Trophoblast cell (in vitro differentiated cells and primary cell): Measurements from ENCODE around the gene PPP2R2C.
A peak's percentile ranks its signal among the peaks of the same experiment; 100 is the strongest.

Source experiments
- DNase-seq, 2 donors: peaks; one replicate each; pipeline ENCODE4 v3.0.0-alpha.2; 2016
- H2AFZ ChIP-seq: 2 replicates; pipeline ENCODE4 v1.6.1; 2013; ENCODE audit warnings: low read length, moderate library complexity, mild to moderate bottlenecking; ENCODE audit not compliant: insufficient read depth, poor library complexity
- H2AK5ac ChIP-seq: 2 replicates; pipeline ENCODE4 v1.6.1; 2013; ENCODE audit warnings: mild to moderate bottlenecking, low read length
- H2BK120ac ChIP-seq: 2 replicates; pipeline ENCODE4 v1.6.1; 2013; ENCODE audit warnings: low read length, mild to moderate bottlenecking, moderate library complexity; ENCODE audit not compliant: insufficient read depth, poor library complexity
- H2BK12ac ChIP-seq: 2 replicates; pipeline ENCODE4 v1.6.1; 2013; ENCODE audit warnings: mild to moderate bottlenecking, low read length, moderate library complexity
- H2BK5ac ChIP-seq: 2 replicates; pipeline ENCODE4 v1.6.1; 2013; ENCODE audit warnings: low read length, low read depth, moderate library complexity, mild to moderate bottlenecking; ENCODE audit not compliant: poor library complexity
- H3K14ac ChIP-seq: 2 replicates; pipeline ENCODE4 v1.6.1; 2013; ENCODE audit warnings: mild to moderate bottlenecking, low read length
- H3K18ac ChIP-seq: 2 replicates; pipeline ENCODE4 v1.6.1; 2013; ENCODE audit warnings: mild to moderate bottlenecking, low read length
- H3K23ac ChIP-seq: 2 replicates; pipeline ENCODE4 v1.6.1; 2013; ENCODE audit warnings: low read length
- H3K27ac ChIP-seq: 2 replicates; pipeline ENCODE4 v1.5.1; 2013; ENCODE audit warnings: low read depth, mild to moderate bottlenecking, inconsistent platforms, low read length, moderate library complexity
- H3K27me3 ChIP-seq: 2 replicates; pipeline ENCODE4 v1.6.1; 2013; ENCODE audit warnings: inconsistent platforms, mild to moderate bottlenecking, low read length, moderate library complexity; ENCODE audit not compliant: insufficient read depth
- H3K36me3 ChIP-seq, 2 experiments: 1 replicate in 1 of 2; 2 replicates in 1 of 2; pipeline ENCODE4 v1.6.1; 2013; ENCODE audit warnings: low read length in 2 of 2, mild to moderate bottlenecking in 2 of 2, moderate library complexity in 1 of 2; ENCODE audit not compliant: insufficient read depth in 2 of 2, control insufficient read depth in 1 of 2
- H3K4ac ChIP-seq: 2 replicates; pipeline ENCODE4 v1.6.1; 2013; ENCODE audit warnings: low read depth, mild to moderate bottlenecking, low read length, moderate library complexity
- H3K4me1 ChIP-seq, 2 experiments: 1 replicate in 1 of 2; 2 replicates in 1 of 2; pipeline ENCODE4 v1.6.1; 2013; ENCODE audit warnings: low read length in 2 of 2, mild to moderate bottlenecking in 2 of 2, moderate library complexity in 1 of 2; ENCODE audit not compliant: insufficient read depth in 2 of 2, control insufficient read depth in 1 of 2
- H3K4me2 ChIP-seq: 2 replicates; pipeline ENCODE4 v1.6.1; 2013; ENCODE audit warnings: inconsistent platforms, mild to moderate bottlenecking, low read length, moderate library complexity
- H3K4me3 ChIP-seq: 2 replicates; pipeline ENCODE4 v1.5.1; 2013; ENCODE audit warnings: mild to moderate bottlenecking, low read depth, low read length, inconsistent platforms
- H3K79me1 ChIP-seq: one replicate; pipeline ENCODE4 v1.6.1; 2013; ENCODE audit warnings: low read length
- H3K79me2 ChIP-seq: 2 replicates; pipeline ENCODE4 v1.6.1; 2013; ENCODE audit warnings: low read length, mild to moderate bottlenecking; ENCODE audit not compliant: control insufficient read depth, insufficient read depth, poor library complexity
- H3K9ac ChIP-seq: 2 replicates; pipeline ENCODE4 v1.6.1; 2013; ENCODE audit warnings: mild to moderate bottlenecking, low read length
- H3K9me3 ChIP-seq: 2 replicates; pipeline ENCODE4 v1.6.1; 2013; ENCODE audit warnings: low read depth, mild to moderate bottlenecking, control low read depth, inconsistent platforms, low read length; ENCODE audit not compliant: insufficient read depth
- H4K12ac ChIP-seq: 2 replicates; pipeline ENCODE4 v1.6.1; 2013; ENCODE audit warnings: low read depth, mild to moderate bottlenecking, low read length, moderate library complexity
- H4K8ac ChIP-seq: 2 replicates; pipeline ENCODE4 v1.6.1; 2013; ENCODE audit warnings: low read depth, mild to moderate bottlenecking, low read length, moderate library complexity
- H4K91ac ChIP-seq: one replicate; pipeline ENCODE4 v1.6.1; 2013; ENCODE audit warnings: low read depth, mild to moderate bottlenecking, low read length, moderate library complexity
- WGBS: extraction: QIAGEN DNeasy Blood & Tissue Kit; methylation state at CpG from one replicate; pipeline ENCODE4 v1.1.7; 2013; ENCODE audit warnings: missing lambda C conversion rate; ENCODE audit not compliant: insufficient read length, insufficient coverage; ENCODE audit errors: extremely low coverage; 5-methylcytosine and 5-hydroxymethylcytosine counted together

PPP2R2C gene

DNA sequence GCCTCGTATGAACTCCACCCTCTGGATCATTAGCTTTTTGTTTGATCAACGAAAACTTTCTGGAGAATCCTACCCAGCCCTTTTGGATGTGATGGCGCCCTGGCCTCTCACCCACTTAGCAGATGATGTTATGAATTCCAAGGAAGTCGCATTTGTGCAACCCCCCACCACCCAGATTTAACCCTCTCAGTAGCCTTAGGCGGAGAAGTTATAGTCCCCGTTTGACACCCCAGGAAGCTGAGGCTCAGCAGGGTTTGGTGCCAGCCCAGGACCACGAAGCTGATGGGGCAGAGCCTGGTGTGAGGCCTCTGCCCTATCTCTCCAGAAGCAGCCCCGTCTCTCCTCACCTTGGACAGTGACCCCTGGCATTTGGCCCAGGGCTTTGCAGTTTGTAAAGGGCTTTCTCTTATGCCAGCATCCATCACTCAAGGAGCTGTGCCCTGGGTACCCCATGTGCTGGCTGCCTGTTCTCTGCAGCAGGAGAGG lies 201.7 kb downstream of the PPP2R2C start:
- Histone ChIP-seq H3K18ac (no peak overlapping the region), H3K4me1 (peaks cover 29 to 40% of the 10 kb centered on the region in 2 experiments), H3K4me3 (peak overlapping the region; percentile 98), H3K23ac (no peak overlapping the region), H3K14ac (no peak overlapping the region), H2BK120ac (no peak overlapping the region), H2AFZ (no peak overlapping the region), H2BK5ac (no peak overlapping the region), H3K27me3 (no peaks in the 10 kb centered on the region), H2BK12ac (no peak overlapping the region), H3K79me1 (peaks cover 12% of the 10 kb centered on the region), H3K4ac (peak overlapping the region; percentile 56), H4K8ac (peak overlapping the region; percentile 30), H3K27ac (no peak overlapping the region), H4K12ac (no peak overlapping the region), H2AK5ac (no peak overlapping the region), H3K36me3 (peaks cover 0 to under 1% of the 10 kb centered on the region in 2 experiments), H3K4me2 (peak overlapping the region; percentile 91), H3K79me2 (peaks cover 3% of the 10 kb centered on the region), H3K9ac (no peak overlapping the region), H4K91ac (peak overlapping the region; percentile 37), H3K9me3 (no peaks in the 10 kb centered on the region)
- no CpG with 5 or more reads among the region's 8 CpGs for WGBS
- peak in 1 of 2 donors; percentile 53 for DNase-seq
